Measurements from ENCODE around the gene CREBBP. TPM values are rescaled to one million over a fixed set of nuclear protein-coding genes. Genes with fewer than 3 reads are reported as not detected.

The CREBBP gene
- total and polyA plus RNA-seq, 5 donors = 19.0 to 46.4 (median 38.0) TPM

DNA sequence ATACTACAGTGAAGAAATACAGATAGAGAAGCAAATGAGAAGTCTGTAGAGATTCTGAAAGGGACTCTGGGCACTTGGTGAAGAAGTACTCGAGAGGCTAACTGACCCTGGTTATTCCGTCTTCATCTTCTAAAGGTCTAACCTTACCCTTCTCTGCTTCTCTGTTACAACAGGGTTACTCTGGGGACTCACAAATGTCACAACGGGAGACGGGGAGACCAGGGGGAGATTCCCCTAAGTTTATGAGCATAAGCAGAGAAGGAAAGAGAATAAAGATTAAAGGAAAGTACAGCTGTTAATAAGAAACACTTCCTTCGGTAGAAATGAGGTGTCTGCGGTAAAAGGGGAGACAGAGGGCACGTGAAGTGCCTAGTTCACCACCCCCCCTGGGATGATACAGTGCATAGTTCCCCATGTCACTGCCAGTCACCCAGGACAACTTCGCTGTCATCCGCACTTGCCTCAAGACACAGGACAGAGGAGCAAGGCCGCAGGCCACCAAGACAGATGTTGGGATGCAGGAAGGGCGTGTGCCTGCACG lies 88.0 kb downstream of the CREBBP start:
- Histone ChIP-seq H3K4me3 (ENCODE audit: low read length) (no peak overlapping the region), H3K4me1 (ENCODE audit: control insufficient read depth, insufficient read depth, low read length) (peaks cover 3% of the 10 kb centered on the region), H3K27me3 (ENCODE audit: control insufficient read depth, insufficient read depth) (no peaks in the 10 kb centered on the region), H3K27ac (ENCODE audit: low read length) (peak overlapping the region; percentile 50), H3K9me3 (ENCODE audit: control insufficient read depth, low read length) (no peaks in the 10 kb centered on the region)
- peak; percentile 10 to 31 for ATAC-seq
- intact Hi-C loops (cut with DNase I) = loop anchor here in 1 of 4 donors (10.0 kb wide), 2 partner anchors 82 to 382 kb away; no protein-coding TSS in a partner anchor
- 81% methylated on average over 12 of the region's 12 CpGs for WGBS
- DNase-seq = no peak

DNA sequence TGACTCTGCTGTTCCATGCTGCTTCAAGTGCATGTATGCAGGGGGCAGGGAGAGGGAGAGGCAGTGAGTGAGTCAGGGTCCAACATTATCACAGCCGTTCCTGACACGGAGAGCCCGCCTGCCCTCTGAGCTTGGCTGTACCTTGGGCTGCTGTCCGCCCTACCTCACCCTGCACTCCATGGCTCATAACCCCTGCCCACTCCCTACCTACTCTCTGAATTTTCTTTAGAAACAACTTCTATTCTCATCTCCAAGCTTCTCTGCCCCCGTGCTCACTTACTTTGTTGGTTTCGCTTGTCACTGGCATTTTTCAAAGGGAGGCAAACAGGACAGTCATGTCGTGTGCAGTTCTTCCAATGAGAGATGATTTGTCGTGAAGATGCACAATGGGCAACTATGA lies 88.8 kb downstream of the CREBBP start:
- no peak for DNase-seq
- ATAC-seq = no peak
- no peaks in the 10 kb centered on the region for H3K9me3 ChIP-seq (ENCODE audit: control insufficient read depth, low read length)
- 87% methylated on average over 8 of the region's 8 CpGs for WGBS
- no peaks in the 10 kb centered on the region for H3K27me3 ChIP-seq (ENCODE audit: control insufficient read depth, insufficient read depth)
- no peak overlapping the region for H3K27ac ChIP-seq (ENCODE audit: low read length)
- H3K4me3 ChIP-seq (ENCODE audit: low read length) = no peak overlapping the region
- intact Hi-C loops (cut with DNase I) = loop anchor here in 1 of 4 donors (10.0 kb wide), 2 partner anchors 83 to 383 kb away; no protein-coding TSS in a partner anchor
- H3K4me1 ChIP-seq (ENCODE audit: control insufficient read depth, insufficient read depth, low read length) = peaks cover 3% of the 10 kb centered on the region

DNA sequence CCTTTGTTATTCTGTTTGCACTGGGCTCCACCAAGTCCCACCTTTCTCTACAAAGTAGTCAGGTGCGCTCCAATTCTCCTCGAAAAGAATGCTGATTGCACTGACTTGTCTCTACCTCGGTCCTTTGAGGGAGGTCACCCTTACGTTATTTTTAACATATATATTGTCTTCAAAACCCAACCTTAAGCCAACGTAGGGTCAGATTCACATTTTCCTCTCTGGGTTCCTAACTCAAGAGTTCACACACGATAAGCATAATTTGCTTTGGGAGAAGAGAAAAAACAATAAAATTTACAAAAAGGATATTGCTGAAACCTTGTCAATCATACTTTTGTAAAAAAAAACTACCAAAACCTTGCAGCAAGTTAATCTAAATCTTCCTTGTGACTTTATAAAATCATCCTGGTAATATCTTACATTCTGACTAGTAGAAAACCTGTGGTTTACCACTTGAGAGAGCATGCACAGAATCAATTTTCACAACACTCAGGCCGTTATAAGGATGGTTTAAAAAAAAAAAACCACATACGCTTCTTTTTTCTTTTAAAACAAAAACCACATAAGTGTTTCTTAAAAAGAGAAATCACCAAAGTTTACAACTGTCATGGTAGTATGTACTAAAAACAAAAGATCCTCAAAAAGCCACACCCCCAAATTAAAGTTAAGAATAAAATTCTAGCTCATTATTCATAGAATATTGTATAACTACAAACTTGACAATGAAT lies 91.0 kb downstream of the CREBBP start:
- H3K27ac ChIP-seq (ENCODE audit: low read length) = no peak overlapping the region
- intact Hi-C loops (cut with DNase I) = loop anchor here in 1 of 4 donors (10.0 kb wide), 2 partner anchors 85 to 385 kb away; no protein-coding TSS in a partner anchor
- WGBS = 85% methylated on average over 8 of the region's 8 CpGs
- H3K9me3 ChIP-seq (ENCODE audit: control insufficient read depth, low read length) = no peaks in the 10 kb centered on the region
- H3K4me1 ChIP-seq (ENCODE audit: control insufficient read depth, insufficient read depth, low read length) = peaks cover 3% of the 10 kb centered on the region
- no peaks in the 10 kb centered on the region for H3K27me3 ChIP-seq (ENCODE audit: control insufficient read depth, insufficient read depth)
- DNase-seq (no peak), ATAC-seq (no peak)
- H3K4me3 ChIP-seq (ENCODE audit: low read length) = no peak overlapping the region

DNA sequence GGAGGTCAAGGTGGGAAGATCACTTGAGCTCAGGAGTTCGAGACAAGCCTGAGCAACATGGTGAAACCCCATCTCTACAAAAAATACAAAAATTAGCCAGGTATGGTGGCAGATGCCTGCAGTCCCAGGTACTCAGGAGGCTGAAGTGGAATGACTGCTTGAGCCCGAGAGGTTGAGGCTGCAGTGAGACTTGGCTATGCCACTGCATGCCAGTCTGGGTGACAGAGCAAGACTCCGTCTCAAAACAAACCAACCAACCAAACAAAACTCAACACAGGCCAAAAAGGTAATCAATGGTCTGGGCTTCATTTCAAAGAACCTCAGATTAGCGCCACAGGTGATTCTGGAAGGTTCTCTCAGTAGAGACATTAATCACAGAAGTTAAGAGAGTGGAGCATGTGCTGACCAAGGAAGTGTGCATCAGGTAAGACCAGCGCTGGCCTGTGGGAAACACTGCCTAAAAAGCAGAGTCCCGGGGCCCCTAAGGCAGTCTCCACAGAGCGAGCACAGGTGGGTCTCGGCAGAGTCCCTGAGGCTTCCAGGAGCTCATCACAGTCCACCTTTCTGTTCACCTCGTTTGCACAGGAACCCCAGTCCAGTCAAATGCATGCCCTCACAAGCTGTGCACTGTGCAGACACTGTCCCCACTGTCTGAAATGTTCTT lies 91.7 kb downstream of the CREBBP start:
- H3K9me3 ChIP-seq (ENCODE audit: control insufficient read depth, low read length) = no peaks in the 10 kb centered on the region
- 92% methylated on average over 9 of the region's 9 CpGs for WGBS
- H3K4me1 ChIP-seq (ENCODE audit: control insufficient read depth, insufficient read depth, low read length) = peaks cover 3% of the 10 kb centered on the region
- no peak overlapping the region for H3K27ac ChIP-seq (ENCODE audit: low read length)
- no peak overlapping the region for H3K4me3 ChIP-seq (ENCODE audit: low read length)
- intact Hi-C loops (cut with DNase I) = no loop called here
- ATAC-seq (no peak), DNase-seq (no peak)
- no peaks in the 10 kb centered on the region for H3K27me3 ChIP-seq (ENCODE audit: control insufficient read depth, insufficient read depth)

DNA sequence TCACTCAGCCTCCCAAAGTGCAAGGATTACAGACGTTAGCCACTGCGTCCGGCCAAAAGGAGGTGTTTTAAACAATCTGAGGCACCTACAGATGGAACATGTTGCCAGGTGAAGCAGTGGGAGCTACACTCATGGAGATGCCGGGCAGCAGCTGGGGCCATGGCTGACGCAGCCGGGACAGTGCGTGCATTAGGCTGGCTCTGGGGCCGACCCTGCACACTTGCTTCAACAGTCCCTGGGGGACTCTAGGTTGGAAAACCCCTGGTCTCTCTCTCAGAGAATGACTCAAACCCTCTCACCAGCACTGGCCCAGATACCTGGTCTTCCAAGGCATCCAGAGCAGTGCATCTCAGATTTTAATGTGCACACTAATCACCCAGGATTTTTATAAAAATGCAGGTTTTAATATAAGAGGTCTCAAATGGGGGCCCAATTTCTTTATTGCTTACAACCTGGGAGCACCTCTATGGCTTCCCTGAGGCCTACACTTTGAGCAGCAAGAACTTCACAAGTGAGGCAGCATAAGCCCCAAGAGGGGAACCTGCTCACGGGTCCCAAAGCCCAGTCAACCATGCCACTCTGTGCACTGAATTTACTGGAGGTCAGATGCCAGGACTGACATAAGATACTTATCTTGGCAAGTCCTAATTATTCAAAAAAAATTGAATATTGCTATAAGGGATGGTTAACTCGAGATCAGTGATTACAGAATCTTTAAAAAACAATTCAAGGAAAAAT lies 92.4 kb downstream of the CREBBP start:
- H3K27ac ChIP-seq (ENCODE audit: low read length) = no peak overlapping the region
- no peak overlapping the region for H3K4me3 ChIP-seq (ENCODE audit: low read length)
- no peaks in the 10 kb centered on the region for H3K27me3 ChIP-seq (ENCODE audit: control insufficient read depth, insufficient read depth)
- H3K9me3 ChIP-seq (ENCODE audit: control insufficient read depth, low read length) = no peaks in the 10 kb centered on the region
- no peak for ATAC-seq
- no peak for DNase-seq
- H3K4me1 ChIP-seq (ENCODE audit: control insufficient read depth, insufficient read depth, low read length) = peaks cover 3% of the 10 kb centered on the region
- intact Hi-C loops (cut with DNase I) = no loop called here
- WGBS = 83% methylated on average over 10 of the region's 10 CpGs

DNA sequence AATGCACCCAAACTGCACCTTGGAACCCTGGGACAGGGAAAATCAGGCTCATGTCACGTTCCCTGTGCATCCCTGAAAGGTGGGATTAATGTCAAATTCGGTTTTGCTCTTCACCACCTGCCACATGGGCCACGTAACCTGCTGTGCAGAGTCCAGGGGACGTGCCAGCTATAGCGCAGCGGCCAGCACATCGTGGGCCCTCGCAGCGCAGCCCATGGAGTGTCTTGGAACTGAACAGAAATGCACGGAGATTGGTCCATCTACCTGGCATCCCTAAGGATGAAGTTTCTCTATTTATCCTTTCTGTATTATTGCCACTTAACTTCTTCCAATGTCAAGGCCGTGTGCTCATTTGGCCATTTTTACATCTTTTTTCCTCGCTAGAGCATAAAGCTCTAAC lies 95.1 kb downstream of the CREBBP start:
- 96% methylated on average over 12 of the region's 12 CpGs for WGBS
- H3K4me1 ChIP-seq (ENCODE audit: control insufficient read depth, insufficient read depth, low read length) = no peaks in the 10 kb centered on the region
- no peak overlapping the region for H3K27ac ChIP-seq (ENCODE audit: low read length)
- no peak overlapping the region for H3K4me3 ChIP-seq (ENCODE audit: low read length)
- intact Hi-C loops (cut with DNase I) = no loop called here
- no peak for ATAC-seq
- no peaks in the 10 kb centered on the region for H3K9me3 ChIP-seq (ENCODE audit: control insufficient read depth, low read length)
- no peaks in the 10 kb centered on the region for H3K27me3 ChIP-seq (ENCODE audit: control insufficient read depth, insufficient read depth)
- DNase-seq = no peak

DNA sequence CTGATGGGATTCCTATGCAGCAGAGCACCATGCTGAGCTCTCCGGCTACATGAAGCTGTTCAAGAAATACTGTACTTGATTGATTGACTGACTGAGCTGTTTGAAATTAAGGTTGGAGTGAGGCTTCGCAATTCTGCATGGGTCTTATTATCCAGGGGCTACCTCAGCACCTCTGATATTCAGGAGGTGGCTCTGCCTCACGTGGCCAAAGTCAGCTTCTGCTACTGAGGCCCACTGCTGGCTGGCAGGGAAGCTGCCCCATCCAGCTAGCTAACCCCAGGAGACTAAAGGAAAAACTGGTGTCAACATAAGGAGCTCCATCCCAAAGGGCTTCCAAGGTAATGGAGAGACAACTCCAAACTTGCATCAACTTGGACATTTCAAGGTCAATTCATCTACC lies 97.0 kb downstream of the CREBBP start:
- DNase-seq = no peak
- intact Hi-C loops (cut with DNase I) = no loop called here
- 82% methylated on average over 3 of the region's 3 CpGs for WGBS

DNA sequence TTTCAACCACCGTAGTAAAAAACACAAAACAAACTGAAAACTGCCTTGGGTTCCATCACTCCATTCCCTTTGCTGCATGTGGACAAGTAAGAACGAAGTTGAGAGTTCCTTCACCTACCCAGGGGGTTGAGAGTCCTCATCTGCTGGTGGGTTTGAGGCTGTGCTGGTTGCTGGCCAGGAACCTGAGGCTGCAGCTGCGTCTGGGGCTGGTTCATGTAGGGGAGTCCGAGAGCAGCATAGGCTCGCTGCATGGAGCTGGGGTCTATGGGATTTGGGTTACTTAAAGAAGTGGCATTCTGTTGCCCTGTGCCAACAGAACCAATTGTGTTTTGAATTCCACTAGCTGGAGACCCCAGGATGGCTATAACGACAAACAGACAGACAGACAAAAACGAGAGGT lies 97.9 kb downstream of the CREBBP start:
- no peak for ATAC-seq
- intact Hi-C loops (cut with DNase I) = no loop called here
- no peaks in the 10 kb centered on the region for H3K9me3 ChIP-seq (ENCODE audit: control insufficient read depth, low read length)
- no peak overlapping the region for H3K27ac ChIP-seq (ENCODE audit: low read length)
- H3K27me3 ChIP-seq (ENCODE audit: control insufficient read depth, insufficient read depth) = no peaks in the 10 kb centered on the region
- no peak for DNase-seq
- no peak overlapping the region for H3K4me3 ChIP-seq (ENCODE audit: low read length)
- H3K4me1 ChIP-seq (ENCODE audit: control insufficient read depth, insufficient read depth, low read length) = no peaks in the 10 kb centered on the region
- WGBS = 85% methylated on average over 7 of the region's 7 CpGs

More for the DNA sequence above, 97.0 kb downstream of the CREBBP start:
- Histone ChIP-seq H3K4me1 (ENCODE audit: control insufficient read depth, insufficient read depth, low read length) (no peaks in the 10 kb centered on the region), H3K27me3 (ENCODE audit: control insufficient read depth, insufficient read depth) (no peaks in the 10 kb centered on the region), H3K4me3 (ENCODE audit: low read length) (no peak overlapping the region), H3K9me3 (ENCODE audit: control insufficient read depth, low read length) (no peaks in the 10 kb centered on the region), H3K27ac (ENCODE audit: low read length) (no peak overlapping the region)
- ATAC-seq = no peak

DNA sequence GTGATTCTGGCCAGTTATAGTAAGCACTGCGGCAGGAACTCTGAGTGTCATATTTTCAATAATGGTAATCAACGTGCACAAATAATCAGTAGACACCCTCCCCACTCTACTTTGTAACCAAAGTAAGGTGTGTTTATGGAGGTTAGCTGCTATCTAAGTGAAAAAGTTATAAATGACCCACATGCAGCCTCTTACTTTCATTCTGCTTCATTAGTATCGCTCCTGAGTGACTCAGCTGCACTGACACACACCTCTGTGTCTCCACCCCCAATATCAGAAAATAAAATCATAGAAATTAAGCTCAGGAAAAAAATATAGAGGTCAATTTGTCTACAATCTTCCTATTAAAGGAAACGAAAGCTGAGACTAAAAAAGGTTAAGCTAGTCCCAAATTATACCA lies 99.1 kb downstream of the CREBBP start:
- ATAC-seq (no peak), DNase-seq (no peak)
- WGBS = 87% methylated on average over 4 of the region's 4 CpGs
- Histone ChIP-seq H3K27ac (ENCODE audit: low read length) (no peak overlapping the region), H3K4me3 (ENCODE audit: low read length) (no peak overlapping the region), H3K27me3 (ENCODE audit: control insufficient read depth, insufficient read depth) (no peaks in the 10 kb centered on the region), H3K9me3 (ENCODE audit: control insufficient read depth, low read length) (no peaks in the 10 kb centered on the region), H3K4me1 (ENCODE audit: control insufficient read depth, insufficient read depth, low read length) (no peaks in the 10 kb centered on the region)
- intact Hi-C loops (cut with DNase I) = no loop called here

DNA sequence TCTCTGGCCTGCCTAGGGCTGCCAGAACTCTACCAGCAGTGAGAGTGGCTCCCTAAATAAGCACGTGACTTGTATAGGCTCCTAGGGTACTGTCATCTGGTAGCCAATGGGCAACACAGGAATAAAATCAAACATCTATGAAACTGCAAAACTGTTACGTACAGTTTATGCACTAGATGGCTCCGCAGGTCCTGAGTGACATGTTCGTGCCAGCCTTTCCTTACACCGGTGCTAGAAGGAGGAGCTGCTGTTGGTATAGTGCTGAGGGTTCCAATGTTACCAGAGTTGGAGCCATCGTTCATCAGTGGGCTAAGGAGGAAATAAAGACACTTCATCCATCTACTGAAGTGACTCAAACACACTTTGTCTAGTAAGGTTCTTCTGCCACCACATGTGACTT lies 99.9 kb downstream of the CREBBP start:
- intact Hi-C loops (cut with DNase I) = no loop called here
- no peaks in the 10 kb centered on the region for H3K27me3 ChIP-seq (ENCODE audit: control insufficient read depth, insufficient read depth)
- no peak overlapping the region for H3K27ac ChIP-seq (ENCODE audit: low read length)
- 45% methylated on average over 6 of the region's 6 CpGs for WGBS
- H3K4me3 ChIP-seq (ENCODE audit: low read length) = no peak overlapping the region
- no peaks in the 10 kb centered on the region for H3K9me3 ChIP-seq (ENCODE audit: control insufficient read depth, low read length)
- ATAC-seq = peak; percentile 24 to 50
- DNase-seq = no peak
- H3K4me1 ChIP-seq (ENCODE audit: control insufficient read depth, insufficient read depth, low read length) = no peaks in the 10 kb centered on the region

DNA sequence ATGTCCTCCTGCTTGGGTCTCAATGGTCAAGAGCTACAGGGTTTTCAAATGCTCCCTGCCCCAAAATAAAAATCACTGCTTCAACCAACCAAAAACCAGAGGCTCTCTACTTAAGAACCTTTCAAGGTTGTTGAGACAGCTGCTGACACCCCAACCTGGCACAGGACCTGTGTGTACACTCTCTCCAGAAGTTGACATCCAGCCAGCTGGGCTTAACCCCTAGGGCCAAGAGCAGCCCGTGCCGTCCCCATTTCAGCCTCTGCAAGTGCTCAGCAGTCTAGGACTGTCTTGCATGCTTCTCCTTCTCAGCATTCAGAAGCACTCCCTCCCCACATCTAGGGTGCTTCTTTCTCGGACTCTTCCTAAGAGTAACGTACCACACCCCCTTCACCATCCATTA lies 104.2 kb downstream of the CREBBP start:
- Histone ChIP-seq H3K4me3 (ENCODE audit: low read length) (no peak overlapping the region), H3K9me3 (ENCODE audit: control insufficient read depth, low read length) (no peaks in the 10 kb centered on the region), H3K27me3 (ENCODE audit: control insufficient read depth, insufficient read depth) (no peaks in the 10 kb centered on the region), H3K4me1 (ENCODE audit: control insufficient read depth, insufficient read depth, low read length) (peaks cover 3% of the 10 kb centered on the region), H3K27ac (ENCODE audit: low read length) (no peak overlapping the region)
- ATAC-seq (no peak), DNase-seq (no peak)
- intact Hi-C loops (cut with DNase I) = loop anchor here in 1 of 4 donors (10.0 kb wide), 1 partner anchor 98 kb away; no protein-coding TSS in a partner anchor
- 68% methylated on average over 4 of the region's 4 CpGs for WGBS
